Subcutaneous abdominal adipose tissue (tissue), 5 donors: Measurements from ENCODE around the gene EPHA1.
"Not testable (repeated sequence)": the region's sequence is repeated elsewhere in the genome, so short reads cannot be mapped to it uniquely, and the experiment has no call there.

Source experiments
- H3K27ac ChIP-seq: one replicate; pipeline ENCODE4 v1.7.0; 2013; ENCODE audit warnings: low read depth, mild to moderate bottlenecking, inconsistent platforms, low read length, moderate library complexity
- H3K27me3 ChIP-seq, 5 donors: one replicate each; pipeline ENCODE4 v1.7.0; 2013; ENCODE audit warnings: low read length in 5 of 5, inconsistent platforms in 1 of 5; ENCODE audit not compliant: control insufficient read depth in 5 of 5, insufficient read depth in 4 of 5
- H3K36me3 ChIP-seq, 5 donors: one replicate each; pipeline ENCODE4 v1.7.0; 2013; ENCODE audit warnings: low read length in 5 of 5; ENCODE audit not compliant: control insufficient read depth in 5 of 5, insufficient read depth in 5 of 5
- H3K4me1 ChIP-seq, 5 donors: one replicate each; pipeline ENCODE4 v1.7.0; 2013; ENCODE audit warnings: low read length in 5 of 5, mild to moderate bottlenecking in 3 of 5, moderate library complexity in 1 of 5; ENCODE audit not compliant: control insufficient read depth in 5 of 5, insufficient read depth in 5 of 5
- H3K4me3 ChIP-seq, 5 donors: one replicate each; pipeline ENCODE4 v1.7.0; 2013; ENCODE audit warnings: low read length in 5 of 5, low read depth in 1 of 5
- H3K9ac ChIP-seq, 5 donors: one replicate each; pipeline ENCODE4 v1.7.0; 2013; ENCODE audit warnings: low read length in 5 of 5, mild to moderate bottlenecking in 4 of 5, moderate library complexity in 3 of 5
- H3K9me3 ChIP-seq, 5 donors: one replicate each; pipeline ENCODE4 v1.7.0; 2013; ENCODE audit warnings: low read length in 5 of 5; ENCODE audit not compliant: control insufficient read depth in 5 of 5
- donor health status: healthy.
- donor health status: healthy.
- donor health status: healthy.
- donor health status: healthy.
- donor health status: healthy.

Gene EPHA1

GRCh38 chr7:143433759-143434158 is 25.1 kb upstream of the EPHA1 start:
- Histone ChIP-seq H3K9ac (no peak overlapping the region), H3K9me3 (no peaks in the 10 kb centered on the region), H3K27ac (no peak overlapping the region), H3K36me3 (no peaks in the 10 kb centered on the region), H3K4me3 (no peak overlapping the region), H3K4me1 (peaks cover 0 to 17% (median 9%) of the 10 kb centered on the region in 5 donors), H3K27me3 (no peaks in the 10 kb centered on the region)

GRCh38 chr7:143431109-143431508 is 22.5 kb upstream of the EPHA1 start:
- no peak overlapping the region for H3K9ac ChIP-seq
- H3K27ac ChIP-seq, result no peak overlapping the region
- no peaks in the 10 kb centered on the region for H3K27me3 ChIP-seq
- H3K4me1 ChIP-seq, result peaks cover 0 to 11% (median 7%) of the 10 kb centered on the region in 5 donors
- H3K36me3 ChIP-seq, result no peaks in the 10 kb centered on the region
- no peak overlapping the region for H3K4me3 ChIP-seq
- H3K9me3 ChIP-seq, result no peaks in the 10 kb centered on the region

DNA sequence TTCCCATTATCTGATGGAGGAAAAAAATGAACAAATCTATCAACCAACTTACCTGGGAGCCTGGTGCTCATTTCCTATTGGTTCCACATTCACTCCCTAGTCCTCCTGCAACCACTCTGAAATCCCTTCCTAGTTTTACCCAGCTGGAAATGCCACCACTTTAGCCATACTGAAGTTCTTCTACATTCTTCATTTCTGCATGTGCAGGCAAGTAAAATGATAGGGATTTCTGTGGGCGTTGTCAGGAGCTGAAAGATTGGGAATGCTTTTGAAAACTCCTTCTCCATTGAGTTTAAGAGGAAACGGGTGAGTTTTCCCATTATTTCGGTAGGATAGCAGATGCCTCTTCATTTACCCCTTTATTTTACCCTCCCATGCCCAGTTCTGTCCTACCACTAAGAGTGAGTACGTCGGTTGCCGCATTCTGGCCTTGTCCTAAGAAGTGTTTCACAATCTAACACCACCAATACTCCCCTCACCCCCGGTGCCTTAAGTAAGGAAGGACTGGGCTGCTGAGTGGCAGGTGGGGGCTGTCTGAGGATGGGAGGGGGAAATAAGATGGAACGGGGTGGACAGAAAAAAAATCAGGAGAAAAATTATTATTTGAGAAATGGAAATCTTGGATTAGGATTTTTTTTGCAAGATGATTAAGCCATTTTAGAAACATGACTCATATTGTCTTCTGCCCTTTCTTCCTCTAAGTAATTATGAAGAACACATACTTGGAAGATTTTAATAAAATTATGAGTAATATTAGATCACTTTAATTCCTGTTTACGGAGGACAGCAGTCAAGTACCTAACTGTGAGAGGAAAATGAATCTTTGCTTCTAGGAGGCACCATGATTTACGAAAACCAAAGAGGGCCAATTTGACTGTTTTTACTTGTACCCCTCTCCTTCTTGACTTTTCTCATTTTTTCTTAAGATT is 21.4 kb upstream of the EPHA1 start:
- H3K27me3 ChIP-seq, result no peaks in the 10 kb centered on the region
- no peaks in the 10 kb centered on the region for H3K36me3 ChIP-seq

DNA sequence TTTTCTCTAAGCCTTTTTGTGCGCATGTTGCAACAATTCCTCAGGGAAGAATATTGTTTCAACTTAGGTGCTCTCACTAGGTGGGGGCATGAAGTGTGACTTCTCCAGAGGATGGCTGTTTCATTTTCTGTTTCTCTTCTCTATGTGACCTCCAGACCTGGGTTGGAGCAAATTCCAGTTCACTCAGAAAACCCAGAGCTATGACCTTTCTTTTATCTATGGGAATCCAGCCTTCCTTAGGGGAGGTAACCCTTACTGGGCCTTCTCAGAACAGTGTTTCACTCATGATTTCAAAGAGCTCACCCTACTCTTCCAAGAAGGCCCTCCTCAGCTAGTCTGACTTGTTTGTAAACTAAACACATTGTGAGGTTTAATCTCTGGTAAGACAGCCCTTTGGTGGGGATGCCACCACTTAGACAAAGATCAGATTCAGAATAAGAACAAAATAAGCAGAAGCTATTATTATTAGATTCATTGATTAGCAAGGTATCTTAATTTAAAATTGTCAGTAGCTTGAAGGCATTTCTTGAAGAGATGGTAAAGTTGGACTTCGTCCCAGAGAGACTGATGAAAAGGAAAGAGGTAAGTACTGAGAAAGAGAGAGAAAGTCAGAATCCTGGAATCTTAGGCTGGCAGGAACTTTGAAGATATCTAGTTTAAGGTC is 18.0 kb upstream of the EPHA1 start:
- H3K36me3 ChIP-seq, result no peaks in the 10 kb centered on the region
- no peak overlapping the region for H3K9ac ChIP-seq
- no peak overlapping the region for H3K27ac ChIP-seq
- H3K4me1 ChIP-seq, result no peaks in the 10 kb centered on the region
- H3K9me3 ChIP-seq, result no peaks in the 10 kb centered on the region
- H3K4me3 ChIP-seq, result no peak overlapping the region
- H3K27me3 ChIP-seq, result no peaks in the 10 kb centered on the region

More for the DNA sequence above, 21.4 kb upstream of the EPHA1 start:
- H3K9me3 ChIP-seq, result no peaks in the 10 kb centered on the region
- peaks cover 0 to 7% (median 4%) of the 10 kb centered on the region in 5 donors for H3K4me1 ChIP-seq
- no peak overlapping the region for H3K9ac ChIP-seq
- H3K27ac ChIP-seq, result no peak overlapping the region
- no peak overlapping the region for H3K4me3 ChIP-seq

- H3K4me1 ChIP-seq, H3K9ac ChIP-seq, H3K9me3 ChIP-seq, H3K36me3 ChIP-seq, H3K27me3 ChIP-seq, H3K27ac ChIP-seq, H3K4me3 ChIP-seq: not testable (repeated sequence)
These were observed 15.8 kb upstream of the EPHA1 start for GRCh38 chr7:143424476-143424875.

GRCh38 chr7:143422033-143422432 is 13.4 kb upstream of the EPHA1 start:
- H3K9me3 ChIP-seq, result no peaks in the 10 kb centered on the region
- no peak overlapping the region for H3K9ac ChIP-seq
- H3K36me3 ChIP-seq, result no peaks in the 10 kb centered on the region
- peaks cover 0 to 2% (median 0%) of the 10 kb centered on the region in 5 donors for H3K27me3 ChIP-seq
- no peaks in the 10 kb centered on the region for H3K4me1 ChIP-seq
- no peak overlapping the region for H3K4me3 ChIP-seq
- H3K27ac ChIP-seq, result no peak overlapping the region

DNA sequence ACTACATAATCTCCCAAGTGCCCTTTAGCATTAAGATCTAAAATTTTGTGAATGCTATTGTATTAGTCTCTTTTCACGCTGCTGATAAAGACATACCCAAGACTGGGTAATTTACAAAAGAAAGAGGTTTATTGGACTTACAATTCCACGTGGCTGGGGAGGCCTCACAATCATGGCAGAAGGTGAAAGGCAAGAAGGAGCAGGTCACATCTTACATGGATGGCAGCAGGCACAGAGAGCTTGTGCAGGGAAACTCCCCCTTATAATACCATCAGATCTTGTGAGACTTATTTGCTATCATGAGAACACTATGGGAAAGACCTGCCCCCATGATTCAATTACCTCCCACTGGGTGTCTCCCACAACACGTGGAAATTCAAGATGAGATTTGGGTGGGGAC is 12.0 kb upstream of the EPHA1 start:
- not testable (repeated sequence) for H3K9ac ChIP-seq, H3K27ac ChIP-seq, H3K27me3 ChIP-seq, H3K4me3 ChIP-seq, H3K9me3 ChIP-seq, H3K36me3 ChIP-seq, H3K4me1 ChIP-seq

DNA sequence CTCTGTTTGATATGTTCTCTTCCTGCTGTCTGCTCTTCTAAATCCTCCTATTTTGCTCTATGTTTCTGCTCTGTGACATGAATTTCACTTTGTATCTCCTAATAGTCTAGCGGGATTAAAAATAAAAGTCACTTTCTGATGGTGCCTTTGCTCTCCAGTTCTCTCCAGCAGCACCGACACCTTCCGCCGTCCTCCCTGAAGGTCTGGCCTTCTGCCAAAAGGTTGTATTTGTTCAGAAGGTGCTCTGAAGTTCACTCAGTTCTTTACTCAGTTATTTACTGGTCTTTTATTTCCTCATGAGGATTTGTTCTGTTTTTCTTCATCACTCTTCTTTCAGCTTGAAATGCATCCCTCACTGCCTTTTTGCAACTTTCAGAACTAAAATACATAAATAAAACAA is 11.2 kb upstream of the EPHA1 start:
- Histone ChIP-seq H3K36me3 (no peaks in the 10 kb centered on the region), H3K4me3 (no peak overlapping the region), H3K27ac (no peak overlapping the region), H3K9me3 (no peaks in the 10 kb centered on the region), H3K9ac (no peak overlapping the region), H3K27me3 (peaks cover 0 to 2% (median 0%) of the 10 kb centered on the region in 5 donors), H3K4me1 (peaks cover 0 to 5% (median 4%) of the 10 kb centered on the region in 5 donors)

GRCh38 chr7:143418681-143419458 is 10.2 kb upstream of the EPHA1 start:
- Histone ChIP-seq H3K27ac (no peak overlapping the region), H3K4me3 (no peak overlapping the region), H3K36me3 (no peaks in the 10 kb centered on the region), H3K9me3 (no peaks in the 10 kb centered on the region), H3K27me3 (peaks cover 0 to 2% (median 0%) of the 10 kb centered on the region in 5 donors), H3K4me1 (peaks cover 0 to 5% (median 4%) of the 10 kb centered on the region in 5 donors), H3K9ac (no peak overlapping the region)
